H1 (cell line): Measurements from ENCODE around the gene RPL37A. TPM values are rescaled to one million over a fixed set of nuclear protein-coding genes. Genes with fewer than 3 reads are reported as not detected.

Source experiments
- CTCF ChIA-PET: fragments of 300-600 bp; sonication (Branson Sonifier 250); formaldehyde crosslinking; loops from one replicate; lab custom pipeline; 2021; ENCODE audit not compliant: partially characterized antibody; lab: Charles Lee
- POLR2A ChIA-PET: fragments of 300-600 bp; sonication (Branson Sonifier 250); formaldehyde crosslinking; loops from one replicate; lab custom pipeline; 2021; ENCODE audit warnings: inconsistent platforms; ENCODE audit not compliant: partially characterized antibody; lab: Charles Lee
- DNase-seq, 2 experiments: peaks; one replicate each; pipeline versions ENCODE4 v3.0.0 to v3.0.0-alpha.2; 2010 to 2022; ENCODE audit warnings: low spot score in 2 of 2, low read depth in 1 of 2, mixed read lengths in 1 of 2
- FAIRE-seq: peaks from 2 replicates; lab custom pipeline; 2011; peaks lifted over from hg19 to GRCh38; lab: Jason Lieb, UNC
- H2AFZ ChIP-seq: 2 replicates; pipeline ENCODE4 v1.8.1; 2012; ENCODE audit warnings: low read length, inconsistent platforms
- H2AK5ac ChIP-seq: 2 replicates; pipeline ENCODE4 v1.6.1; 2013; ENCODE audit warnings: low read depth, low read length
- H2BK120ac ChIP-seq: replicated peaks from 2 replicates; pipeline ENCODE3; 2013; ENCODE audit warnings: low read depth, low read length, inconsistent platforms
- H2BK12ac ChIP-seq: 2 replicates; pipeline ENCODE4 v1.6.1; 2013; ENCODE audit warnings: low read depth, low read length
- H2BK15ac ChIP-seq: 2 replicates; pipeline ENCODE4 v1.6.1; 2013; ENCODE audit warnings: low read length
- H2BK20ac ChIP-seq: 2 replicates; pipeline ENCODE4 v1.6.1; 2013; ENCODE audit warnings: low read length
- H2BK5ac ChIP-seq: 2 replicates; pipeline ENCODE4 v1.6.1; 2013; ENCODE audit warnings: low read depth, low read length
- H3K14ac ChIP-seq: 2 replicates; pipeline ENCODE4 v1.6.1; 2013; ENCODE audit warnings: inconsistent platforms; ENCODE audit not compliant: insufficient read length
- H3K18ac ChIP-seq: 2 replicates; pipeline ENCODE4 v1.6.1; 2013; ENCODE audit warnings: low read length; ENCODE audit errors: extremely low read depth
- H3K23ac ChIP-seq: 2 replicates; pipeline ENCODE4 v1.6.1; 2013; ENCODE audit warnings: inconsistent platforms; ENCODE audit not compliant: insufficient read length
- H3K23me2 ChIP-seq: 2 replicates; pipeline ENCODE4 v1.6.1; 2013; ENCODE audit warnings: low read depth, low read length
- H3K27ac ChIP-seq: 2 replicates; pipeline ENCODE4 v1.6.1; 2011; ENCODE audit warnings: low read depth, low read length, inconsistent platforms
- H3K27me3 ChIP-seq, 4 experiments: replicated peaks in 1 of 4; 1 replicate in 1 of 4; 2 replicates in 3 of 4; pipeline versions ENCODE4 v1.6.1 to v1.8.1; 2011 to 2013; ENCODE audit warnings: low read length in 3 of 4, mild to moderate bottlenecking in 3 of 4, inconsistent platforms in 2 of 4, mixed read lengths in 2 of 4, moderate library complexity in 1 of 4; ENCODE audit not compliant: control insufficient read depth in 3 of 4, insufficient read depth in 3 of 4; ENCODE audit errors: extremely low read depth in 1 of 4
- H3K36me3 ChIP-seq, 4 experiments: 2 replicates each; pipeline versions ENCODE4 v1.6.1 to v1.8.1; 2011 to 2013; ENCODE audit warnings: mild to moderate bottlenecking in 4 of 4, low read length in 3 of 4, moderate library complexity in 2 of 4, control low read depth in 1 of 4, inconsistent platforms in 1 of 4; ENCODE audit not compliant: insufficient read depth in 4 of 4, control insufficient read depth in 2 of 4
- H3K4ac ChIP-seq: replicated peaks from 2 replicates; pipeline ENCODE3; 2013; ENCODE audit warnings: low read length, low read depth, mixed read lengths, inconsistent platforms; ENCODE audit not compliant: insufficient read length
- H3K4me1 ChIP-seq, 4 experiments: replicated peaks in 1 of 4; 1 replicate in 1 of 4; 2 replicates in 3 of 4; pipeline versions ENCODE4 v1.6.1 to v1.8.1; 2011 to 2013; ENCODE audit warnings: low read length in 3 of 4, inconsistent platforms in 2 of 4, mixed read lengths in 1 of 4; ENCODE audit not compliant: insufficient read depth in 4 of 4, control insufficient read depth in 3 of 4
- H3K4me2 ChIP-seq, 2 experiments: 2 replicates each; pipeline versions ENCODE4 v1.6.1 to v1.8.1; 2011 to 2013; ENCODE audit warnings: low read depth in 2 of 2, low read length in 2 of 2, control low read depth in 1 of 2, inconsistent platforms in 1 of 2, mild to moderate bottlenecking in 1 of 2; ENCODE audit not compliant: insufficient read depth in 1 of 2
- H3K4me3 ChIP-seq, 4 experiments: fragments of 200-600, 300-600 bp in 1 of 4; sonication (generic), shearing (Covaris generic), sonication (Bioruptor Twin) in 1 of 4; 2 replicates each; pipeline versions ENCODE4 v1.5.1 to v1.8.1; 2011 to 2016; ENCODE audit warnings: low read length in 4 of 4, low read depth in 3 of 4, control low read depth in 2 of 4, inconsistent platforms in 2 of 4, mild to moderate bottlenecking in 2 of 4, mixed read lengths in 1 of 4, moderate library complexity in 1 of 4; ENCODE audit not compliant: insufficient read depth in 2 of 4; ENCODE audit errors: extremely low read depth in 1 of 4
- H3K56ac ChIP-seq: replicated peaks from 2 replicates; pipeline ENCODE3; 2013; ENCODE audit warnings: low read depth, mild to moderate bottlenecking, mixed read lengths, low read length, inconsistent platforms; ENCODE audit not compliant: insufficient read length
- H3K79me1 ChIP-seq: 2 replicates; pipeline ENCODE4 v1.6.1; 2013; ENCODE audit warnings: low read depth, low read length, control low read depth
- H3K79me2 ChIP-seq, 2 experiments: 2 replicates each; pipeline versions ENCODE4 v1.6.1 to v1.8.1; 2012 to 2013; ENCODE audit warnings: low read length in 2 of 2, mild to moderate bottlenecking in 2 of 2, inconsistent platforms in 1 of 2; ENCODE audit not compliant: insufficient read depth in 2 of 2, control insufficient read depth in 1 of 2
- H3K9ac ChIP-seq, 4 experiments: replicated peaks in 1 of 4; 1 replicate in 1 of 4; 2 replicates in 3 of 4; pipeline versions ENCODE4 v1.6.1 to v1.8.1; 2011 to 2013; ENCODE audit warnings: low read depth in 3 of 4, low read length in 3 of 4, control low read depth in 2 of 4, mild to moderate bottlenecking in 2 of 4, moderate library complexity in 2 of 4, inconsistent platforms in 1 of 4; ENCODE audit errors: extremely low read depth in 1 of 4
- H3K9me3 ChIP-seq, 2 experiments: 2 replicates each; pipeline versions ENCODE4 v1.6.1 to v1.8.1; 2012 to 2013; ENCODE audit warnings: mild to moderate bottlenecking in 2 of 2, moderate library complexity in 2 of 2, control low read depth in 1 of 2, inconsistent platforms in 1 of 2, low read depth in 1 of 2, low read length in 1 of 2, mixed read lengths in 1 of 2; ENCODE audit not compliant: insufficient read depth in 2 of 2
- H4K20me1 ChIP-seq, 2 experiments: replicated peaks in 1 of 2; 2 replicates each; pipeline versions ENCODE3 to v1.8.1; 2011 to 2013; ENCODE audit warnings: inconsistent platforms in 2 of 2, low read length in 2 of 2, mild to moderate bottlenecking in 1 of 2; ENCODE audit not compliant: insufficient read depth in 2 of 2, control insufficient read depth in 1 of 2
- H4K5ac ChIP-seq: 2 replicates; pipeline ENCODE4 v1.6.1; 2013; ENCODE audit warnings: low read length, low read depth, mixed read lengths, inconsistent platforms; ENCODE audit not compliant: insufficient read length
- H4K8ac ChIP-seq: 2 replicates; pipeline ENCODE4 v1.8.0; 2013; ENCODE audit warnings: mild to moderate bottlenecking, moderate library complexity, low read length, inconsistent platforms; ENCODE audit not compliant: insufficient read depth; ENCODE audit errors: extremely low read depth
- H4K91ac ChIP-seq: replicated peaks from 2 replicates; pipeline ENCODE3; 2013; ENCODE audit warnings: low read length, mixed read lengths, inconsistent platforms; ENCODE audit not compliant: insufficient read length
- POLR2A ChIP-seq, 2 experiments: IDR thresholded peaks; 1 replicate in 1 of 2; 2 replicates in 1 of 2; pipeline ENCODE4 v1.6.1; 2011; ENCODE audit warnings: low read depth in 2 of 2, low read length in 2 of 2, mild to moderate bottlenecking in 2 of 2; ENCODE audit errors: control extremely low read depth in 1 of 2
- POLR2AphosphoS5 ChIP-seq: IDR thresholded peaks from 2 replicates; pipeline ENCODE4 v1.6.1; 2011; ENCODE audit warnings: low read depth, low read length
- RNF2 ChIP-seq: fragments of 200-900, 300-1000 bp; sonication (generic); IDR thresholded peaks from 2 replicates; pipeline ENCODE4 v1.7.1; 2016; ENCODE audit warnings: borderline replicate concordance, low read depth, mild to moderate bottlenecking, antibody characterized with exemption, low read length; ENCODE audit not compliant: poor library complexity, severe bottlenecking; ENCODE audit errors: missing control alignments
- ZNF274 ChIP-seq: IDR thresholded peaks from 2 replicates; pipeline ENCODE4 v1.7.0; 2012; ENCODE audit warnings: low read length, borderline replicate concordance; ENCODE audit errors: extremely low read depth
- WGBS, 2 experiments: shearing (Covaris generic) in 1 of 2; methylation state at CpG; one replicate each; pipeline versions ENCODE4 v1.1.6 to v1.1.7; 2013 to 2015; ENCODE audit warnings: low lambda C conversion rate in 2 of 2, mixed read lengths in 2 of 2, inconsistent platforms in 1 of 2, low coverage in 1 of 2, missing lambda C conversion rate in 1 of 2; ENCODE audit not compliant: insufficient replicate concordance in 2 of 2, insufficient coverage in 1 of 2, insufficient read length in 1 of 2; ENCODE audit errors: extremely low coverage in 1 of 2, missing lambda C conversion rate in 1 of 2; 5-methylcytosine and 5-hydroxymethylcytosine counted together
- polyA plus RNA-seq, 7 experiments: library from polyadenylated mRNA; depleted of rRNA in 3 of 7; stranded (reverse) in 5 of 7; unstranded in 2 of 7; fragments of >200 nt in 5 of 7; fragments of 200-250 nt in 2 of 7; gene quantifications; 1 replicate in 5 of 7; 2 replicates in 1 of 7; 4 replicates in 1 of 7; pipeline versions ENCODE4 v1.2.1 to v1.2.3, GENCODE V29; 2011 to 2013; ENCODE audit warnings: missing spikeins in 2 of 7, mixed read lengths in 2 of 7
- total RNA-seq: library from RNA; stranded (reverse); fragmentation: NEBNext Ultra II Directional; extraction: Animal tissue kit (Norgen Biotek cat#: 25700); gene quantifications from 2 replicates; pipeline ENCODE4 v1.2.1, GENCODE V29; 2021

RPL37A gene
- total and polyA plus RNA-seq, 2 of the 8 experiments (the other 6 are each of a cell fraction or from before 2014, with no cell fraction given), result 1,737 to 3,180 TPM

GRCh38 chr2:216501854-216502253 is 3.2 kb downstream of the RPL37A start:
- no peak overlapping the region for H3K56ac ChIP-seq
- H3K18ac ChIP-seq, result no peak overlapping the region
- FAIRE-seq, result no peak
- H3K23ac ChIP-seq, result no peak overlapping the region
- no peaks in the 10 kb centered on the region for H3K9me3 ChIP-seq
- H3K79me2 ChIP-seq, result peaks cover 16 to 47% of the 10 kb centered on the region in 2 experiments
- H3K9ac ChIP-seq, result peak overlapping the region in 1 of 4 experiments; percentile 18; a peak in 3 of 7 replicates
- no peak overlapping the region for H2BK15ac ChIP-seq
- CTCF ChIA-PET, result interaction anchor here (1.2 kb wide), 1 partner anchor 98 kb away, joined by 3 read pairs; no protein-coding TSS in a partner anchor
- POLR2A ChIA-PET, result interaction anchor here (0.7 to 7.2 kb wide), 14 partner anchors 8 to 290 kb away, joined by 3 to 65 read pairs (median 4); partner anchors contain the start of gene SMARCAL1
- H4K8ac ChIP-seq, result no peak overlapping the region
- no peak overlapping the region for H2BK5ac ChIP-seq
- H2BK20ac ChIP-seq, result no peak overlapping the region
- WGBS, 2 experiments, result 91% methylated on average over 8 of the region's 8 CpGs; no CpG with 5 or more reads in 1 of the 2 experiments
- H4K20me1 ChIP-seq, result peaks cover 5 to 18% of the 10 kb centered on the region in 2 experiments
- peak; percentile 55; the same call in 1 of the 2 replicates for TF ChIP-seq POLR2AphosphoS5
- TF ChIP-seq RNF2, result no peak
- no peak for TF ChIP-seq POLR2A (IDR thresholded peaks at IDR 0.05; ENCODE audit: control extremely low read depth in 1 of 2, low read depth in 2 of 2, low read length in 2 of 2)
- TF ChIP-seq ZNF274, result no peak
- H3K4ac ChIP-seq, result no peak overlapping the region
- no peak overlapping the region for H3K4me2 ChIP-seq
- H3K36me3 ChIP-seq, result peaks cover 32 to 77% (median 56%) of the 10 kb centered on the region in 4 experiments
- no peak overlapping the region for H3K14ac ChIP-seq
- no peak overlapping the region for H3K27ac ChIP-seq
- no peak overlapping the region for H3K4me3 ChIP-seq
- no peak for DNase-seq
- peaks cover 10% of the 10 kb centered on the region for H3K23me2 ChIP-seq
- no peaks in the 10 kb centered on the region for H3K27me3 ChIP-seq
- no peak overlapping the region for H2AFZ ChIP-seq
- H2BK12ac ChIP-seq, result no peak overlapping the region
- no peak overlapping the region for H4K91ac ChIP-seq
- 0 out of 2 replicates have a peak, but pooled peaks cover 5% of the 10 kb centered on the region for H3K79me1 ChIP-seq
- H3K4me1 ChIP-seq, result peaks cover 2 to 12% (median 4%) of the 10 kb centered on the region in 4 experiments; a peak in 6 of 7 replicates
- H2AK5ac ChIP-seq, result no peak overlapping the region
- no peak overlapping the region for H2BK120ac ChIP-seq
- H4K5ac ChIP-seq, result no peak overlapping the region
